Common myeloid progenitor, CD34-positive (primary cell): ENCODE results near the gene VGF.
A peak's percentile ranks its signal among the peaks of the same experiment; 100 is the strongest.

ENCODE experiments used
- CTCF ChIA-PET: fragments of 350-600 bp; sonication (Branson Sonifier 250); formaldehyde crosslinking; loops from one replicate; lab custom pipeline; 2021; ENCODE audit warnings: antibody characterized with exemption; lab: Charles Lee
- POLR2A ChIA-PET: fragments of 350-600 bp; sonication (Branson Sonifier 250); formaldehyde crosslinking; loops from one replicate; lab custom pipeline; 2021; ENCODE audit warnings: antibody characterized with exemption; lab: Charles Lee
- DNase-seq, 3 donors: peaks; one replicate each; pipeline versions ENCODE4 v3.0.0 to v3.0.0-alpha.2; 2013
- H3K27ac ChIP-seq, 2 experiments: 1 replicate in 1 of 2; 2 replicates in 1 of 2; pipeline ENCODE4 v1.7.0; 2013; ENCODE audit warnings: inconsistent platforms in 2 of 2, low read length in 2 of 2, mild to moderate bottlenecking in 2 of 2, low read depth in 1 of 2, moderate library complexity in 1 of 2; ENCODE audit not compliant: severe bottlenecking in 2 of 2, insufficient read depth in 1 of 2, poor library complexity in 1 of 2
- H3K27me3 ChIP-seq, 5 experiments: replicated peaks in 2 of 5; 1 replicate in 3 of 5; 2 replicates in 2 of 5; pipeline versions ENCODE4 v1.6.1 to v1.7.0; 2013; ENCODE audit warnings: low read length in 4 of 5, mild to moderate bottlenecking in 2 of 5, moderate library complexity in 2 of 5, inconsistent platforms in 1 of 5; ENCODE audit not compliant: insufficient read depth in 5 of 5, control insufficient read depth in 4 of 5
- H3K36me3 ChIP-seq, 4 experiments: 1 replicate in 2 of 4; 2 replicates in 2 of 4; pipeline versions ENCODE4 v1.6.1 to v1.7.0; 2013; ENCODE audit warnings: low read length in 3 of 4, control low read depth in 1 of 4, mild to moderate bottlenecking in 1 of 4; ENCODE audit not compliant: control insufficient read depth in 4 of 4, insufficient read depth in 4 of 4
- H3K4me1 ChIP-seq, 4 experiments: 1 replicate in 3 of 4; 2 replicates in 1 of 4; pipeline versions ENCODE4 v1.6.1 to v1.7.1; 2013; ENCODE audit warnings: low read length in 3 of 4, mild to moderate bottlenecking in 3 of 4, control low read depth in 1 of 4, inconsistent platforms in 1 of 4, moderate library complexity in 1 of 4; ENCODE audit not compliant: control insufficient read depth in 4 of 4, insufficient read depth in 4 of 4; ENCODE audit errors: control extremely low read depth in 1 of 4
- H3K4me3 ChIP-seq, 7 experiments: 1 replicate in 4 of 7; 2 replicates in 3 of 7; pipeline versions ENCODE4 v1.5.1 to v1.7.0; 2013; ENCODE audit warnings: mild to moderate bottlenecking in 7 of 7, low read length in 6 of 7, moderate library complexity in 6 of 7, inconsistent platforms in 2 of 7, low read depth in 2 of 7, control low read depth in 1 of 7; ENCODE audit not compliant: insufficient read depth in 4 of 7, control insufficient read depth in 1 of 7; ENCODE audit errors: extremely low read depth in 1 of 7
- H3K9me3 ChIP-seq, 5 experiments: 1 replicate in 4 of 5; 2 replicates in 1 of 5; pipeline versions ENCODE4 v1.6.1 to v1.7.1; 2013; ENCODE audit warnings: low read length in 4 of 5, mild to moderate bottlenecking in 2 of 5, inconsistent platforms in 1 of 5, low read depth in 1 of 5, moderate library complexity in 1 of 5; ENCODE audit not compliant: control insufficient read depth in 4 of 5, insufficient read depth in 2 of 5; ENCODE audit errors: control extremely low read depth in 1 of 5
- WGBS: methylation state at CpG from one replicate; pipeline ENCODE4 v1.1.5; 2013; ENCODE audit not compliant: insufficient coverage; 5-methylcytosine and 5-hydroxymethylcytosine counted together

VGF gene

GRCh38 chr7:101125989-101126650, 39.2 kb downstream of the VGF start:
- Histone ChIP-seq H3K9me3 (no peaks in the 10 kb centered on the region), H3K36me3 (peaks cover 0 to 10% (median 0%) of the 10 kb centered on the region in 4 experiments), H3K27me3 (peaks cover 0 to 17% (median 9%) of the 10 kb centered on the region in 5 experiments), H3K4me3 (peak overlapping the region in 2 of 7 experiments; percentile 68 to 80), H3K4me1 (peaks cover 0 to 63% (median 48%) of the 10 kb centered on the region in 4 experiments), H3K27ac (no peak overlapping the region)
- peak in 1 of 3 donors; percentile 44 for DNase-seq
- 47% methylated on average over 10 of the region's 15 CpGs for WGBS
- POLR2A ChIA-PET, result interaction anchor here (0.6 to 1.9 kb wide), 4 partner anchors 11 to 105 kb away, joined by 3 to 6 read pairs (median 5); no protein-coding TSS in a partner anchor
- CTCF ChIA-PET, result interaction anchor here (0.6 to 2.6 kb wide), 19 partner anchors 8 to 67 kb away, joined by 3 to 9 read pairs (median 3); partner anchors contain the start of gene TRIM56

GRCh38 chr7:101124376-101125056, 40.9 kb downstream of the VGF start:
- Histone ChIP-seq H3K27me3 (peaks cover 0 to 18% (median 12%) of the 10 kb centered on the region in 5 experiments), H3K27ac (peak overlapping the region in 1 of 2 experiments; percentile 60), H3K4me1 (peaks cover 0 to 63% (median 48%) of the 10 kb centered on the region in 4 experiments), H3K9me3 (no peaks in the 10 kb centered on the region), H3K36me3 (no peaks in the 10 kb centered on the region), H3K4me3 (peak overlapping the region in 2 of 7 experiments; percentile 41 to 55)
- 26% methylated on average over 3 of the region's 7 CpGs for WGBS
- ChIA-PET CTCF (interaction anchor here (1.2 to 2.6 kb wide), 6 partner anchors 8 to 69 kb away, joined by 3 to 8 read pairs (median 5); no protein-coding TSS in a partner anchor), POLR2A (interaction anchor here (0.8 to 1.0 kb wide), 3 partner anchors 14 to 26 kb away, joined by 3 read pairs; no protein-coding TSS in a partner anchor)
- DNase-seq, result peak; percentile 60 to 77 (median 76)

GRCh38 chr7:101123703-101124068, 41.7 kb downstream of the VGF start:
- ChIA-PET POLR2A (interaction anchor here (0.8 kb wide), 1 partner anchor 25 kb away, joined by 3 read pairs; no protein-coding TSS in a partner anchor), CTCF (interaction anchor here (1.6 to 2.6 kb wide), 3 partner anchors 15 to 23 kb away, joined by 4 to 7 read pairs (median 6); no protein-coding TSS in a partner anchor)
- H3K27me3 ChIP-seq, result peaks cover 0 to 18% (median 12%) of the 10 kb centered on the region in 5 experiments
- H3K9me3 ChIP-seq, result no peaks in the 10 kb centered on the region
- 80% methylated on average over 2 of the region's 3 CpGs for WGBS
- peaks cover 0 to 63% (median 48%) of the 10 kb centered on the region in 4 experiments for H3K4me1 ChIP-seq
- no peaks in the 10 kb centered on the region for H3K36me3 ChIP-seq
- no peak for DNase-seq
- no peak overlapping the region for H3K4me3 ChIP-seq
- no peak overlapping the region for H3K27ac ChIP-seq

- H3K27me3 ChIP-seq, result peaks cover 0 to 18% (median 12%) of the 10 kb centered on the region in 5 experiments
- ChIA-PET POLR2A (interaction anchor here (0.8 kb wide), 1 partner anchor 25 kb away, joined by 3 read pairs; no protein-coding TSS in a partner anchor), CTCF (interaction anchor here (0.7 to 2.6 kb wide), 5 partner anchors 9 to 413 kb away, joined by 3 to 7 read pairs (median 4); no protein-coding TSS in a partner anchor)
- H3K27ac ChIP-seq, result no peak overlapping the region
- no peak for DNase-seq
- WGBS, result 99% methylated on average over 9 of the region's 11 CpGs
- no peaks in the 10 kb centered on the region for H3K36me3 ChIP-seq
- peak overlapping the region in 1 of 7 experiments; percentile 50 for H3K4me3 ChIP-seq
- H3K4me1 ChIP-seq, result peaks cover 0 to 60% (median 46%) of the 10 kb centered on the region in 4 experiments
- H3K9me3 ChIP-seq, result no peaks in the 10 kb centered on the region
These were observed 42.3 kb downstream of the VGF start for GRCh38 chr7:101122933-101123702.

- WGBS, result 41% methylated on average over 15 of the region's 17 CpGs
- Histone ChIP-seq H3K4me3 (peak overlapping the region in 3 of 7 experiments; percentile 43 to 61 (median 50)), H3K36me3 (no peaks in the 10 kb centered on the region), H3K27ac (no peak overlapping the region), H3K27me3 (peaks cover 0 to 16% (median 10%) of the 10 kb centered on the region in 5 experiments), H3K9me3 (no peaks in the 10 kb centered on the region), H3K4me1 (peaks cover 0 to 51% (median 41%) of the 10 kb centered on the region in 4 experiments)
- CTCF ChIA-PET, result interaction anchor here (0.7 to 2.6 kb wide), 5 partner anchors 9 to 414 kb away, joined by 3 to 7 read pairs (median 4); no protein-coding TSS in a partner anchor
- no peak for DNase-seq
- POLR2A ChIA-PET, result no interaction called here
These were observed 43.1 kb downstream of the VGF start for GRCh38 chr7:101121991-101122932.
